Keratinocyte (primary cell): ENCODE measurements around the gene ZNRD2. TPM values are rescaled to one million over a fixed set of nuclear protein-coding genes. Genes with fewer than 3 reads are reported as not detected.

Experiments
- DNase-seq: peaks from one replicate; pipeline ENCODE4 v3.0.0-alpha.2; 2011; ENCODE audit warnings: low read depth, missing footprints, low spot score
- FAIRE-seq: peaks from 2 replicates; lab custom pipeline; 2011; peaks lifted over from hg19 to GRCh38; lab: Jason Lieb, UNC
- H2AFZ ChIP-seq: 2 replicates; pipeline ENCODE4 v1.6.0; 2012; ENCODE audit warnings: low read length, control low read depth, inconsistent platforms; ENCODE audit not compliant: control insufficient read depth
- H3K27ac ChIP-seq: 2 replicates; pipeline ENCODE4 v1.5.1; 2011; ENCODE audit warnings: low read length; ENCODE audit not compliant: control insufficient read depth, insufficient read depth
- H3K27me3 ChIP-seq: 3 replicates; pipeline ENCODE4 v1.6.0; 2011; ENCODE audit warnings: low read length; ENCODE audit not compliant: control insufficient read depth, insufficient read depth; ENCODE audit errors: extremely low read depth
- H3K36me3 ChIP-seq, 2 experiments: 2 replicates in 1 of 2; 3 replicates in 1 of 2; pipeline ENCODE4 v1.5.1; 2011; ENCODE audit warnings: low read length in 2 of 2, mild to moderate bottlenecking in 1 of 2; ENCODE audit not compliant: control insufficient read depth in 2 of 2, insufficient read depth in 2 of 2; ENCODE audit errors: extremely low read depth in 1 of 2
- H3K4me1 ChIP-seq: 3 replicates; pipeline ENCODE4 v1.5.1; 2011; ENCODE audit warnings: low read length; ENCODE audit not compliant: control insufficient read depth, insufficient read depth; ENCODE audit errors: extremely low read depth
- H3K4me2 ChIP-seq: 3 replicates; pipeline ENCODE4 v1.6.0; 2011; ENCODE audit warnings: low read depth, low read length; ENCODE audit not compliant: control insufficient read depth, insufficient read depth; ENCODE audit errors: extremely low read depth
- H3K4me3 ChIP-seq, 3 experiments: fragments of 200-600 bp in 1 of 3; sonication (generic) in 1 of 3; 2 replicates in 2 of 3; 3 replicates in 1 of 3; pipeline ENCODE4 v1.5.1; 2011 to 2016; ENCODE audit warnings: low read length in 3 of 3, mild to moderate bottlenecking in 3 of 3, control low read depth in 2 of 3, inconsistent platforms in 1 of 3, low read depth in 1 of 3, mixed read lengths in 1 of 3, mixed run types in 1 of 3, moderate library complexity in 1 of 3; ENCODE audit not compliant: control insufficient read depth in 2 of 3, insufficient read depth in 2 of 3; ENCODE audit errors: extremely low read depth in 1 of 3
- H3K79me2 ChIP-seq: 2 replicates; pipeline ENCODE4 v1.6.0; 2012; ENCODE audit warnings: low read length; ENCODE audit not compliant: control insufficient read depth, insufficient read depth
- H3K9ac ChIP-seq: 3 replicates; pipeline ENCODE4 v1.6.0; 2011; ENCODE audit warnings: low read length; ENCODE audit not compliant: control insufficient read depth, insufficient read depth; ENCODE audit errors: extremely low read depth
- H3K9me1 ChIP-seq: 3 replicates; pipeline ENCODE4 v1.6.0; 2011; ENCODE audit warnings: low read length; ENCODE audit not compliant: control insufficient read depth, insufficient read depth; ENCODE audit errors: extremely low read depth
- H3K9me3 ChIP-seq: 2 replicates; pipeline ENCODE4 v1.5.1; 2012; ENCODE audit warnings: low read depth, low read length; ENCODE audit not compliant: control insufficient read depth
- H4K20me1 ChIP-seq: 3 replicates; pipeline ENCODE4 v1.6.0; 2011; ENCODE audit warnings: low read length; ENCODE audit not compliant: control insufficient read depth, insufficient read depth; ENCODE audit errors: extremely low read depth
- EZH2 ChIP-seq: IDR thresholded peaks from one replicate; pipeline ENCODE4 v1.6.1; 2012; ENCODE audit warnings: inconsistent platforms, mild to moderate bottlenecking, low read length, moderate library complexity
- dilution Hi-C: fragments of 300-500 bp; cut with MboI; formaldehyde crosslinking; loops from one replicate; pipeline ENCODE4 v1.7.0; 2020; ENCODE audit warnings: low sequenced_read_pairs; ENCODE audit not compliant: extremely low pct_ligation_motif_present
- polyA plus RNA-seq, 5 experiments: library from polyadenylated mRNA; depleted of rRNA in 3 of 5; stranded (reverse) in 3 of 5; stranded (forward) in 1 of 5; unstranded in 1 of 5; fragments of >200 nt; gene quantifications; 1 replicate in 1 of 5; 2 replicates in 3 of 5; 3 replicates in 1 of 5; pipeline versions ENCODE4 v1.2.1 to v1.2.3, GENCODE V29; 2011 to 2012; ENCODE audit warnings: missing spikeins in 2 of 5, low read depth in 1 of 5, low replicate concordance in 1 of 5
- TF ChIP-seq, protein P1 (sequence below), 3 experiments: IDR thresholded peaks in 1 of 3; conservative IDR thresholded peaks in 1 of 3; optimal IDR thresholded peaks in 1 of 3; 2 replicates in 2 of 3; 3 replicates in 1 of 3; pipeline versions ENCODE3 to v1.5.1; 2011; ENCODE audit warnings: low read length in 3 of 3, mild to moderate bottlenecking in 3 of 3, moderate library complexity in 2 of 3, control low read depth in 1 of 3, inconsistent platforms in 1 of 3; ENCODE audit not compliant: insufficient read depth in 2 of 3; ENCODE audit errors: extremely low read depth in 1 of 3

ZNRD2 gene
- polyA plus RNA-seq, 1 donor (not counting 4 experiments of a cell fraction or from before 2014, with no cell fraction given) = 33.6 TPM

DNA sequence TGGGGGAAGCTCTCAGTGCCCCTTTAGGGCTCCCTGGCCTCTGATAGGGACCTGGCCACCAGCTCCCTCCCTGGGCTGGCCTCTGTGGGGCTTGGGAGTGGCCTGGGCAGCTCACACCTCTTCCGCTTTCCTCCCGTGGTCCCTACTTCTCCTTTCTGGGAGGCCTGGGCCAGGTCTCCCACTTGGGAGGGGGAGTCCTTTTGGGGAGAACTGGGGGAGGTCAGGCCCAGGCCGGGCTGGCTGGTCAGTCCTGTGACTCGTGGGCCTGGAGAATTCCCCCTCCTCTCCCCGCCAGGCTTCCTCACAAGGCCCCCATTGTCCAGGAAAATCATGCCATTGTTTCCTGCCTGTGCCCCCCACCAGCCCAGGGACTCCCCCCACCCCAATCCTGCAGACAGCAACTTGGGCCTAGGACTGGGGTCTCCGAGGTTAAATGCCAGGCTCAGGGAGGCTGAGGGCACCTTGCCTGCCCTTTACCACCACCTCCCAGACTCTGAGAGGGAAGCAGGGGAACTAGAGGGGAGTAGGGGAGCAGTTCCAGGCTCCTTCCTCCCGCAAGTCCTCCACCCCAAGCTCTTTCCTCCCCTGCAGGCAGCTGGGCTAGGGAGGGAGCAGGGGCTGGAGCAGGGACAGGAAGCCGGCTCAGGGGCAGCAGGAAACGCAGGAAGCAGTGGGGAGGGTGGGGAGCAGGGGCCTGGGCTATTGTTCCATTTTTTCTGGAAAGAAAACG, 40.9 kb downstream of the ZNRD2 start:
- H3K9ac ChIP-seq = no peak overlapping the region
- H4K20me1 ChIP-seq = no peaks in the 10 kb centered on the region
- no peak overlapping the region for H3K27ac ChIP-seq
- peaks cover 11 to 16% of the 10 kb centered on the region in 2 experiments for H3K36me3 ChIP-seq
- H3K27me3 ChIP-seq = no peaks in the 10 kb centered on the region
- FAIRE-seq (no peak), DNase-seq (no peak)
- dilution Hi-C loops = no loop called here
- no peak overlapping the region for H3K4me3 ChIP-seq
- H3K4me2 ChIP-seq = no peak overlapping the region
- no peak overlapping the region for H2AFZ ChIP-seq
- no peaks in the 10 kb centered on the region for H3K9me1 ChIP-seq
- no peaks in the 10 kb centered on the region for H3K9me3 ChIP-seq
- H3K79me2 ChIP-seq = peaks cover 41% of the 10 kb centered on the region
- H3K4me1 ChIP-seq = peaks cover 24% of the 10 kb centered on the region
- TF ChIP-seq, protein P1, sequence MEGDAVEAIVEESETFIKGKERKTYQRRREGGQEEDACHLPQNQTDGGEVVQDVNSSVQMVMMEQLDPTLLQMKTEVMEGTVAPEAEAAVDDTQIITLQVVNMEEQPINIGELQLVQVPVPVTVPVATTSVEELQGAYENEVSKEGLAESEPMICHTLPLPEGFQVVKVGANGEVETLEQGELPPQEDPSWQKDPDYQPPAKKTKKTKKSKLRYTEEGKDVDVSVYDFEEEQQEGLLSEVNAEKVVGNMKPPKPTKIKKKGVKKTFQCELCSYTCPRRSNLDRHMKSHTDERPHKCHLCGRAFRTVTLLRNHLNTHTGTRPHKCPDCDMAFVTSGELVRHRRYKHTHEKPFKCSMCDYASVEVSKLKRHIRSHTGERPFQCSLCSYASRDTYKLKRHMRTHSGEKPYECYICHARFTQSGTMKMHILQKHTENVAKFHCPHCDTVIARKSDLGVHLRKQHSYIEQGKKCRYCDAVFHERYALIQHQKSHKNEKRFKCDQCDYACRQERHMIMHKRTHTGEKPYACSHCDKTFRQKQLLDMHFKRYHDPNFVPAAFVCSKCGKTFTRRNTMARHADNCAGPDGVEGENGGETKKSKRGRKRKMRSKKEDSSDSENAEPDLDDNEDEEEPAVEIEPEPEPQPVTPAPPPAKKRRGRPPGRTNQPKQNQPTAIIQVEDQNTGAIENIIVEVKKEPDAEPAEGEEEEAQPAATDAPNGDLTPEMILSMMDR (optimal IDR thresholded peaks at IDR 0.05 in 1 of 3, IDR thresholded peaks at IDR 0.05 in 1 of 3, conservative IDR thresholded peaks at IDR 0.05 in 1 of 3; ENCODE audit: extremely low read depth in 1 of 3, insufficient read depth in 2 of 3, low read length in 3 of 3) = no peak
- TF ChIP-seq EZH2 = no peak

DNA sequence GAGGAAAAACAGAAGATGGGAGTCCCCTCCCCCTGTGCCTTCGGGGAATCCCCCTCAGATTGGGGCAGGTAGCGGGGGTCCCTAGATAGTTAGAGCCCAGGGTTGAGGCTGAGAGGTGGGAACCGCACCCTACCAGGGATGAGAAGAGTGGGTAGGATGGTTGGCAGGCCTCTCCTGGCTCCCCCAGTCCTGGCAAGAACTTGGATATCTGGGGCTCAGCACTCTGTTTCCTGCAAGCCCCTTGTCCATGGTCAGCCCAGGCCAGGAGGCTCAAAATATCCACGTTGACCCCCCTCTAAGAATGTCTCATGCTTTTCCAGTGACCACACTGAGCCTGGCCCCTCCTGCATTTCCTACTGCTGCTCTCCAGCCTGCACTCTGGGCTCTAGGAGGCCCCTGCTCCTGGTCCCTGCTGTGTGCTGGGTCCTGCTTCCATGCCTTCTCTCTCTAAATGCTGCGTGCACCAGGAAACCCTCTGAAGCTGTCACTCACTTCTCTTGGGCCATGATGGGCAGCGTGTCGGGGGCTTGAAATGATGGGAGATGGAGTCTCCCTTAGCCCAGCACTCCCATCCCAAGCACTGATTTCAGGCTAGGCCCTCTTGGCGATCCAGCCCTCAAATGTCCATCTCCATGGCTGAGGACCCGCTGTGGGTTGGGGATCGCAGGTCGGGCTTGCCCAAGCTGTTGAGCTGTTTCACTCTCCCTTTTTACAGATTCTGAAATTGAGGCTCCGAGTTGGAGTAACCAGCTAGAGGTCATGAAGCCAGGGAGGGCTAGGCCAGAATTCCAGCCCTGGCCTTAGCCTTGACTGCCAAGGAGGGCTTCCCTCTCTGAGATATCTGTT, 41.7 kb downstream of the ZNRD2 start:
- no peak overlapping the region for H3K4me3 ChIP-seq
- peak overlapping the region; percentile 88 for H3K4me2 ChIP-seq
- no peak overlapping the region for H3K9ac ChIP-seq
- peaks cover 49% of the 10 kb centered on the region for H3K79me2 ChIP-seq
- dilution Hi-C loops = no loop called here
- FAIRE-seq (no peak), DNase-seq (no peak)
- peaks cover 29% of the 10 kb centered on the region for H3K4me1 ChIP-seq
- H2AFZ ChIP-seq = no peak overlapping the region
- H3K27me3 ChIP-seq = no peaks in the 10 kb centered on the region
- H3K9me3 ChIP-seq = no peaks in the 10 kb centered on the region
- no peaks in the 10 kb centered on the region for H4K20me1 ChIP-seq
- H3K9me1 ChIP-seq = no peaks in the 10 kb centered on the region
- H3K27ac ChIP-seq = no peak overlapping the region
- TF ChIP-seq, protein P1 (optimal IDR thresholded peaks at IDR 0.05 in 1 of 3, IDR thresholded peaks at IDR 0.05 in 1 of 3, conservative IDR thresholded peaks at IDR 0.05 in 1 of 3; ENCODE audit: extremely low read depth in 1 of 3, insufficient read depth in 2 of 3, low read length in 3 of 3) = no peak
- no peak for TF ChIP-seq EZH2
- H3K36me3 ChIP-seq = peaks cover 11 to 17% of the 10 kb centered on the region in 2 experiments
